K562 (cell line): ENCODE data around the gene OTUD5. TPM values are rescaled to one million over a fixed set of nuclear protein-coding genes. Genes with fewer than 3 reads are reported as not detected.

Source experiments
- ESRRB ChIP-seq: fragments of 250-450 bp; sonication (Bioruptor Pico); IDR thresholded peaks from 2 replicates; pipeline ENCODE4 v1.5.0; 2020; ENCODE audit warnings: mild to moderate bottlenecking, moderate library complexity, borderline replicate concordance
- HDAC1 ChIP-seq, 2 experiments: fragments of 450-650 bp; IDR thresholded peaks; 2 replicates each; pipeline ENCODE4 v1.6.1; 2016 to 2017; ENCODE audit warnings: inconsistent platforms in 1 of 2, mild to moderate bottlenecking in 1 of 2, moderate library complexity in 1 of 2
- HDAC2 ChIP-seq: fragments of 450-650 bp; IDR thresholded peaks from 2 replicates; pipeline ENCODE4 v1.6.1; 2016; ENCODE audit warnings: mild to moderate bottlenecking
- KDM1A ChIP-seq, 2 experiments: fragments of 450-650 bp; IDR thresholded peaks; 2 replicates each; pipeline ENCODE4 v1.6.1; 2016; ENCODE audit warnings: mild to moderate bottlenecking in 2 of 2
- KLF1 ChIP-seq: fragments of 450-650 bp; IDR thresholded peaks from 2 replicates; pipeline ENCODE4 v1.6.1; 2016; ENCODE audit warnings: missing genetic modification characterization, missing compliant biosample characterization
- LCOR ChIP-seq: sonication (generic); formaldehyde crosslinking; IDR thresholded peaks from 2 replicates; pipeline ENCODE4 v1.8.0; 2022; ENCODE audit warnings: mild to moderate bottlenecking, missing genetic modification reagents
- NELFE ChIP-seq: IDR thresholded peaks from 2 replicates; pipeline ENCODE4 v1.6.1; 2011; ENCODE audit warnings: mild to moderate bottlenecking; ENCODE audit not compliant: insufficient read depth, insufficient read length
- RAD21 ChIP-seq, 2 experiments: fragments of 250-450 bp in 1 of 2; fragments of 450-650 bp in 1 of 2; sonication (Bioruptor Pico) in 1 of 2; formaldehyde crosslinking in 1 of 2; IDR thresholded peaks in 1 of 2; conservative IDR thresholded peaks in 1 of 2; 2 replicates each; pipeline versions ENCODE4 v1.4.0 to v1.8.0; 2020 to 2022; ENCODE audit warnings: mild to moderate bottlenecking in 2 of 2, moderate library complexity in 1 of 2
- SLC30A9 ChIP-seq: fragments of 250-450 bp; sonication (Bioruptor Pico); IDR thresholded peaks from 2 replicates; pipeline ENCODE4 v1.8.0; 2022; ENCODE audit warnings: mild to moderate bottlenecking, moderate library complexity
- STAT5A ChIP-seq: IDR thresholded peaks from 2 replicates; pipeline ENCODE4 v1.6.1; 2012; ENCODE audit warnings: low read length, inconsistent platforms, borderline replicate concordance
- TCF3 ChIP-seq: sonication (generic); formaldehyde crosslinking; IDR thresholded peaks from 2 replicates; pipeline ENCODE4 v1.4.0; 2020; ENCODE audit warnings: mild to moderate bottlenecking, missing genetic modification reagents
- ZBED1 ChIP-seq: IDR thresholded peaks from 2 replicates; pipeline ENCODE4 v1.6.1; 2014
- ZKSCAN1 ChIP-seq: fragments of 150-350 bp; IDR thresholded peaks from 2 replicates; pipeline ENCODE4 v1.6.1; 2016; ENCODE audit warnings: low read depth, low read length
- ZNF707 ChIP-seq: fragments of 250-450 bp; sonication (Bioruptor Pico); conservative IDR thresholded peaks from 2 replicates; pipeline ENCODE4 v1.8.0; 2022; ENCODE audit warnings: inconsistent platforms, mild to moderate bottlenecking, moderate library complexity
- polyA plus RNA-seq, 8 experiments: library from polyadenylated mRNA; depleted of rRNA in 4 of 8; stranded (reverse) in 5 of 8; unstranded in 3 of 8; fragments of >200 nt; fragmentation: Nextera tagmentation in 2 of 8; fragmentation: Illumina TruSeq in 1 of 8; extraction: Ambion mirVana in 2 of 8; extraction: Trizol in 1 of 8; gene quantifications; 2 replicates each; pipeline versions ENCODE4 v1.2.1 to v1.2.3, GENCODE V29; 2011 to 2014; ENCODE audit warnings: inconsistent platforms in 1 of 8, missing spikeins in 1 of 8
- total RNA-seq, 7 experiments: library from RNA; depleted of rRNA in 6 of 7; stranded (reverse); fragments of >200 nt in 6 of 7; fragmentation: Illumina TruSeq in 2 of 7; extraction: Trizol in 2 of 7; gene quantifications; 2 replicates each; pipeline versions ENCODE4 v1.2.1 to v1.2.3, GENCODE V29; 2011 to 2021; ENCODE audit warnings: low replicate concordance in 1 of 7
- TF ChIP-seq, protein P1 (sequence below): fragments of 250-450 bp; sonication (Bioruptor Pico); IDR thresholded peaks from 2 replicates; pipeline ENCODE4 v1.4.0; 2020; ENCODE audit warnings: mild to moderate bottlenecking, moderate library complexity
- TF ChIP-seq, protein P2 (sequence below): fragments of 250-450 bp; sonication (Bioruptor Pico); IDR thresholded peaks from 2 replicates; pipeline ENCODE4 v1.5.0; 2021
- TF ChIP-seq, protein P3 (sequence below): fragments of 250-450 bp; sonication (Bioruptor Pico); IDR thresholded peaks from 2 replicates; pipeline ENCODE4 v1.5.0; 2021
- TF ChIP-seq, protein P4 (sequence below): fragments of 450-650 bp; conservative IDR thresholded peaks from 2 replicates; pipeline ENCODE4 v1.6.1; 2016; ENCODE audit warnings: missing genetic modification characterization, low read depth, mild to moderate bottlenecking, control low read depth, missing compliant biosample characterization

Gene OTUD5
- total and polyA plus RNA-seq, 9 of the 15 experiments (the other 6 are each of a cell fraction or from before 2014, with no cell fraction given), result 3.6 to 102 (median 59.0) TPM

DNA sequence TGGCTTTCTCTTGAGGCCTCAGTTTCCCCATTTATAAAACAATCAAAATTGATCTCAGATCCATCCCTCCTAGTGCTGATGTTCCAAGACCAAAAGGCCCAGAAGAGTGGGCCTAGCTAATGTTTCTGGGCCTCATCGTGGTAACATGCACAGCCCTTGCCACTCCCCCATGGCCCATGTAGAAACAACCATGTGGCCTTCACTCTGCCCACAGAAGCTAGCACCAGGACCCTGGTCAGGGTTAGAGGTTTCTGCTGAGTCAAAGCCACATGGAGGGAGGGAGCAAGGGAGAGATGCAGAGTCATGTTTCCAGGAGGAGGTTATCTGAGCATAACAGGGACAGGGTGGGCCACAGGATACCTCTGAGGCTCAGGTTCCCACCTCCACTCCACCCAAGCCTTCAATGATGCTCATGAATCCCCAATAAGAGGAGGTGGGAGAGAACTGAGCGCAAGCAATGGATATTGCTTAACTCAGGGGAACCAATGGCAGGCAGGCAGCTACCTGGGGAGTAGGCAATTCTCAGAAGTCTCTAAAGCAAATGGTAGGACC lies 16.9 kb downstream of the OTUD5 start (continued):
- peak; percentile 48 to 91; a peak in 3 of 4 replicates for TF ChIP-seq HDAC1 (IDR thresholded peaks at IDR 0.05)
- TF ChIP-seq LCOR (CRISPR knock-in tag), result no peak
- TF ChIP-seq NELFE, result no peak
- TF ChIP-seq ZKSCAN1, result no peak
- no peak for TF ChIP-seq ZBED1
- TF ChIP-seq, protein P1, sequence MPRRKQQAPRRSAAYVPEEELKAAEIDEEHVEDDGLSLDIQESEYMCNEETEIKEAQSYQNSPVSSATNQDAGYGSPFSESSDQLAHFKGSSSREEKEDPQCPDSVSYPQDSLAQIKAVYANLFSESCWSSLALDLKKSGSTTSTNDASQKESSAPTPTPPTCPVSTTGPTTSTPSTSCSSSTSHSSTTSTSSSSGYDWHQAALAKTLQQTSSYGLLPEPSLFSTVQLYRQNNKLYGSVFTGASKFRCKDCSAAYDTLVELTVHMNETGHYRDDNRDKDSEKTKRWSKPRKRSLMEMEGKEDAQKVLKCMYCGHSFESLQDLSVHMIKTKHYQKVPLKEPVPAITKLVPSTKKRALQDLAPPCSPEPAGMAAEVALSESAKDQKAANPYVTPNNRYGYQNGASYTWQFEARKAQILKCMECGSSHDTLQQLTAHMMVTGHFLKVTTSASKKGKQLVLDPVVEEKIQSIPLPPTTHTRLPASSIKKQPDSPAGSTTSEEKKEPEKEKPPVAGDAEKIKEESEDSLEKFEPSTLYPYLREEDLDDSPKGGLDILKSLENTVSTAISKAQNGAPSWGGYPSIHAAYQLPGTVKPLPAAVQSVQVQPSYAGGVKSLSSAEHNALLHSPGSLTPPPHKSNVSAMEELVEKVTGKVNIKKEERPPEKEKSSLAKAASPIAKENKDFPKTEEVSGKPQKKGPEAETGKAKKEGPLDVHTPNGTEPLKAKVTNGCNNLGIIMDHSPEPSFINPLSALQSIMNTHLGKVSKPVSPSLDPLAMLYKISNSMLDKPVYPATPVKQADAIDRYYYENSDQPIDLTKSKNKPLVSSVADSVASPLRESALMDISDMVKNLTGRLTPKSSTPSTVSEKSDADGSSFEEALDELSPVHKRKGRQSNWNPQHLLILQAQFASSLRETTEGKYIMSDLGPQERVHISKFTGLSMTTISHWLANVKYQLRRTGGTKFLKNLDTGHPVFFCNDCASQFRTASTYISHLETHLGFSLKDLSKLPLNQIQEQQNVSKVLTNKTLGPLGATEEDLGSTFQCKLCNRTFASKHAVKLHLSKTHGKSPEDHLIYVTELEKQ (CRISPR knock-in tag), result 0 out of 2 replicates have a peak, but pooled peaks have one; percentile 4
- peak; percentile 96 for TF ChIP-seq STAT5A
- no peak for TF ChIP-seq SLC30A9 (CRISPR knock-in tag)
- TF ChIP-seq, protein P2, sequence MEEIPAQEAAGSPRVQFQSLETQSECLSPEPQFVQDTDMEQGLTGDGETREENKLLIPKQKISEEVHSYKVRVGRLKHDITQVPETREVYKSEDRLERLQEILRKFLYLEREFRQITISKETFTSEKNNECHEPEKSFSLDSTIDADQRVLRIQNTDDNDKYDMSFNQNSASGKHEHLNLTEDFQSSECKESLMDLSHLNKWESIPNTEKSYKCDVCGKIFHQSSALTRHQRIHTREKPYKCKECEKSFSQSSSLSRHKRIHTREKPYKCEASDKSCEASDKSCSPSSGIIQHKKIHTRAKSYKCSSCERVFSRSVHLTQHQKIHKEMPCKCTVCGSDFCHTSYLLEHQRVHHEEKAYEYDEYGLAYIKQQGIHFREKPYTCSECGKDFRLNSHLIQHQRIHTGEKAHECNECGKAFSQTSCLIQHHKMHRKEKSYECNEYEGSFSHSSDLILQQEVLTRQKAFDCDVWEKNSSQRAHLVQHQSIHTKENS (CRISPR knock-in tag), result no peak
- peak; percentile 32 to 53; a peak in 3 of 4 replicates for TF ChIP-seq KDM1A (IDR thresholded peaks at IDR 0.05)
- no peak for TF ChIP-seq ZNF707 (CRISPR knock-in tag)
- TF ChIP-seq, protein P3, sequence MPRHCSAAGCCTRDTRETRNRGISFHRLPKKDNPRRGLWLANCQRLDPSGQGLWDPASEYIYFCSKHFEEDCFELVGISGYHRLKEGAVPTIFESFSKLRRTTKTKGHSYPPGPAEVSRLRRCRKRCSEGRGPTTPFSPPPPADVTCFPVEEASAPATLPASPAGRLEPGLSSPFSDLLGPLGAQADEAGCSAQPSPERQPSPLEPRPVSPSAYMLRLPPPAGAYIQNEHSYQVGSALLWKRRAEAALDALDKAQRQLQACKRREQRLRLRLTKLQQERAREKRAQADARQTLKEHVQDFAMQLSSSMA (CRISPR knock-in tag), result no peak
- TF ChIP-seq KLF1 (tag), result no peak
- no peak for TF ChIP-seq RAD21 (CRISPR knock-in tag; conservative IDR thresholded peaks at IDR 0.05 in 1 of 2, IDR thresholded peaks at IDR 0.05 in 1 of 2)
- TF ChIP-seq, protein P4, sequence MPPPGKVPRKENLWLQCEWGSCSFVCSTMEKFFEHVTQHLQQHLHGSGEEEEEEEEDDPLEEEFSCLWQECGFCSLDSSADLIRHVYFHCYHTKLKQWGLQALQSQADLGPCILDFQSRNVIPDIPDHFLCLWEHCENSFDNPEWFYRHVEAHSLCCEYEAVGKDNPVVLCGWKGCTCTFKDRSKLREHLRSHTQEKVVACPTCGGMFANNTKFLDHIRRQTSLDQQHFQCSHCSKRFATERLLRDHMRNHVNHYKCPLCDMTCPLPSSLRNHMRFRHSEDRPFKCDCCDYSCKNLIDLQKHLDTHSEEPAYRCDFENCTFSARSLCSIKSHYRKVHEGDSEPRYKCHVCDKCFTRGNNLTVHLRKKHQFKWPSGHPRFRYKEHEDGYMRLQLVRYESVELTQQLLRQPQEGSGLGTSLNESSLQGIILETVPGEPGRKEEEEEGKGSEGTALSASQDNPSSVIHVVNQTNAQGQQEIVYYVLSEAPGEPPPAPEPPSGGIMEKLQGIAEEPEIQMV (tag), result peak; percentile 35; the same call in 1 of the 2 replicates
- peak; percentile 94 for TF ChIP-seq TCF3 (CRISPR knock-in tag)
- peak; percentile 70; the same call in 1 of the 2 replicates for TF ChIP-seq HDAC2
- TF ChIP-seq ESRRB, result no peak
